Epithelial cell of esophagus (primary cell): ENCODE data around the gene DEPDC5.

Source experiments
- DNase-seq: peaks from one replicate; pipeline ENCODE4 v3.0.0; 2010; ENCODE audit warnings: low read depth
- H3K4me3 ChIP-seq: 2 replicates; pipeline ENCODE4 v1.5.1; 2011; ENCODE audit warnings: mild to moderate bottlenecking, low read length, control low read depth
- TF ChIP-seq, protein P1 (sequence below): IDR thresholded peaks from 2 replicates; pipeline ENCODE4 v1.5.1; 2011; ENCODE audit warnings: low read depth, mild to moderate bottlenecking, low read length, control low read depth, inconsistent platforms; ENCODE audit not compliant: insufficient read depth; ENCODE audit errors: missing control alignments

The DEPDC5 gene

DNA sequence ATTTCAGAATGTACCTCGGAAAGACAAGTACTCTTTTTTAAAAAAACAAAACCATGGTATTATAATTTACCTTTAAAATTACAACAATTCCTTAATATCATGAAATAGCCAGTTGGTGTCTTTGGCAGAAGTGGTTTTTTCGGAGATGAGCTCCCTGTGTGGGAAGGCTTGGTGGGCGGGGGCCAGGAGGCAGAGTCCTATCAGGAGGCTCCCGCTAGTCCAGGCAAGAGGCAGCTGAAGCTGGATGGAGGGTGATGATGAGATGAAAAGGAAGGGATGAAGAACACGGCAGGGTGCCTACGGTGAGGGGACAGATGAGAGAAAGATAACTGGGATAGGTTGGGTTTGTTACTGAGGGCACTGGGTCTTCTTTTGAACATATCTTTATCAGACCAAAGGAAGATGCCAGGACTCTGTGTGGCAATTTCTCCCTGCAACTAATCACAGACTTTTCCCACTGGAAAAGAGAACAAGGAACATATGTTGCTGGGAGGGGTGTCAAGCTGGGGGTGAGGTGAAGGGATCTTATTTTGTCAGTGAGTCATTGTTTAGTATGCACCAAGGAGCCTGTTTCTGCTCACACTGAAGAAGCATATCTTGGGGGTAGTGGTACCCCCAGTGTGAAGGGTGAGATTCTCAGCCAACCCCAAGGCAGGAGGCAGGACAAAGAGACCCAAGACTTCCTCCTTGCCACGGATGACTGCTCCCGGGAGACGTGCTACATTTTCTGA, 99.0 kb downstream of the DEPDC5 start:
- DNase-seq, result no peak
- TF ChIP-seq, protein P1, sequence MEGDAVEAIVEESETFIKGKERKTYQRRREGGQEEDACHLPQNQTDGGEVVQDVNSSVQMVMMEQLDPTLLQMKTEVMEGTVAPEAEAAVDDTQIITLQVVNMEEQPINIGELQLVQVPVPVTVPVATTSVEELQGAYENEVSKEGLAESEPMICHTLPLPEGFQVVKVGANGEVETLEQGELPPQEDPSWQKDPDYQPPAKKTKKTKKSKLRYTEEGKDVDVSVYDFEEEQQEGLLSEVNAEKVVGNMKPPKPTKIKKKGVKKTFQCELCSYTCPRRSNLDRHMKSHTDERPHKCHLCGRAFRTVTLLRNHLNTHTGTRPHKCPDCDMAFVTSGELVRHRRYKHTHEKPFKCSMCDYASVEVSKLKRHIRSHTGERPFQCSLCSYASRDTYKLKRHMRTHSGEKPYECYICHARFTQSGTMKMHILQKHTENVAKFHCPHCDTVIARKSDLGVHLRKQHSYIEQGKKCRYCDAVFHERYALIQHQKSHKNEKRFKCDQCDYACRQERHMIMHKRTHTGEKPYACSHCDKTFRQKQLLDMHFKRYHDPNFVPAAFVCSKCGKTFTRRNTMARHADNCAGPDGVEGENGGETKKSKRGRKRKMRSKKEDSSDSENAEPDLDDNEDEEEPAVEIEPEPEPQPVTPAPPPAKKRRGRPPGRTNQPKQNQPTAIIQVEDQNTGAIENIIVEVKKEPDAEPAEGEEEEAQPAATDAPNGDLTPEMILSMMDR, result no peak
- no peak overlapping the region for H3K4me3 ChIP-seq

DNA sequence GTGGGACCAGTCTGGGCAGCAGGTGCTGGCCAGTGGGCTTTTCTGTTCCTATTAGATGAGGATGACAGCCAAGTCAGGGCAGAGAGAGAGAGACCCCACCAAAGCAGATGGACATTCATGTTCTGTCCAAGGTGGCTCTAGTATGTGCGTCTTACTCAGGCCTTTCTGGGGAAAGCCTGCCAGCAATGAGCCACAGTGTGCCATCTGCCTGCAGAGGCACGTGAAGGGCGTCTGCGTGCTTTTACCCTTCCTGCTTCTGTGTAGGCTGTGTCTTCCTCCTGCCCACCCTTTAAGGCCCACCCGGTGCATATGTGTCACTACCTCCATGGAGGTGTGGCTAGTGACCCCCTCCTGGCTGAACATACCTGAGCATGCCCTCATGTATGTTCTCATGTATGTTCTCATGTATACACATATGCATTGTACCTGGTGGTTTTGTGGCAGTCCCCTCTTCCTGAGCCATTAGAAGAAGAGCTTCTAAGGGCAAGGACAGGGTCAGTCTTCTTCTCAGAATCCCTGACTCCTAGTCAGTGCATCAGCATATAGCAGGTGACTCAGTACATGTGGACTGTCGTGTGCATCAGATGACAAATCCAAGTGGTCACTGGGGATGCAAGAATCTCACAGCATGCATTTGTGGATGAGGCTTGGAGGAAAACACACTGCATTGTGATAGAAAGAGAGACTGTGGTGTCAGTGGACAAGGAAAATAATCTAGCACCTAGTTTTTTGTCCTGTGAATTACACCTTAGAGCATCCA, 100.1 kb downstream of the DEPDC5 start:
- TF ChIP-seq, protein P1, result no peak
- DNase-seq, result no peak
- no peak overlapping the region for H3K4me3 ChIP-seq

DNA sequence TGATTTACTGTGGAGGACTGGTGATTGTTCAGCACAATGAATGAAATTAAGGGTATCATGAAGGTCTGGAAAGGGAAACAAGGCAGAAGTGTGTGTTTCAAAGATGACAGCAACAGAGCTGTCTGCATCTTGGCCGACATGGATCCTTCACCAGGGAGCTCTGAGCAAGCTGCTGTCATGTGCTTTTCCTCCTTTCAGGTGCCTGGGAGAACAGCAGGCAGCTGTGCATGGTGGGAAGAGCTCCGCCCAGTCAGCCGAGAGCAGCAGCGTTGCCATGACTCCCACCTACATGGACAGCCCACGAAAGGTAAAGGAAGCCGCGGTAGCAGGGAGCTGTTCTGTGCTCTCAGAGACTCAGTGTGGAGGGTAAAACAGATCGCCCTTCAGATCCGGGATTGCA, 103.4 kb downstream of the DEPDC5 start:
- H3K4me3 ChIP-seq, result no peak overlapping the region
- TF ChIP-seq, protein P1, result no peak
- peak; percentile 70 for DNase-seq

DNA sequence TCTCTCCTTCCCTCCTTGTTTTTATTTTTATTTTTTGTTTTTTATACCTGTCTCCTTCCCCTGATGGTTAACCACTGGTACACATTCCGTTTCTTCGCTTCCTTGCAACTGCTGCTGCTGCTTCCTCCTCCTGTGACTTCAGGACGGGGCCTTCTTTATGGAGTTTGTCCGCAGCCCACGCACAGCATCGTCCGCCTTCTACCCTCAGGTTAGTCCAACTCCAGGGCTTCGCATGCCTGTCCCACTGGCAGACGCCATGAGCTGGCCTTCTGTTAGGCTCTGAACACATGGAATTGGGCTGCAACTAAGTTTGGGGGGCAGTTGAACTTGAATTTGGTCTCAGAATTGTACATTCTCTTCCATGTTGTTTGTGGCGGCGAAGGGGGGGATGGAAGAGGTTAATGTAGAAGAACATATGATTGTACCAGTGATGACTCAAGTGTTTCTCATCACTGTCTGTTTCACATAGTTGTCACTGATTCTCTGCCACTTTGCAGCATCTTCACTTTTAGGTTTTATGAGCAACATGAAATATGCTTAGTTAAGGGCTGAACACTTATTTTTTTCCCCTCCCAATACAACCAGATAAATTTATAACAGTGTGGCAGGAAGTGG, 107.5 kb downstream of the DEPDC5 start:
- TF ChIP-seq, protein P1, result no peak
- H3K4me3 ChIP-seq, result no peak overlapping the region
- peak; percentile 43 for DNase-seq

DNA sequence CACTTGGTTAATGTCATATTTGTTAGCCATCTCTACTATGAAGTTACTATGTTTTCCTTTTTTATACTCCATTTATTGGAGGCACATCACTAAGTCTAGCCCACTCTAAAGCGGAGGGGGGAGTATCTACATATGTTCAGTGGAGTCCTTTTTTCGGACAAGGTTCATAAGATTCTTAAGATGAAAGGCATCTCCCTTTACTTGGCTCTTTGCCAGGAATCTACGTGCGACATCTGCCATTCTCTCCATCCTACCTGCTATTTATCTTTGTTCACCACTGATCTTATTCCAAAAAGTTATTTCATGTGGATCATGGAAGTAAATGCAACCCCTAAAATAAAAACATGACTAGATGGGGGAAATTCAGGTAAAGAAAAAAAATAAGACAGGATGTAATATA, 113.1 kb downstream of the DEPDC5 start:
- DNase-seq, result no peak
- H3K4me3 ChIP-seq, result no peak overlapping the region
- TF ChIP-seq, protein P1, result no peak

DNA sequence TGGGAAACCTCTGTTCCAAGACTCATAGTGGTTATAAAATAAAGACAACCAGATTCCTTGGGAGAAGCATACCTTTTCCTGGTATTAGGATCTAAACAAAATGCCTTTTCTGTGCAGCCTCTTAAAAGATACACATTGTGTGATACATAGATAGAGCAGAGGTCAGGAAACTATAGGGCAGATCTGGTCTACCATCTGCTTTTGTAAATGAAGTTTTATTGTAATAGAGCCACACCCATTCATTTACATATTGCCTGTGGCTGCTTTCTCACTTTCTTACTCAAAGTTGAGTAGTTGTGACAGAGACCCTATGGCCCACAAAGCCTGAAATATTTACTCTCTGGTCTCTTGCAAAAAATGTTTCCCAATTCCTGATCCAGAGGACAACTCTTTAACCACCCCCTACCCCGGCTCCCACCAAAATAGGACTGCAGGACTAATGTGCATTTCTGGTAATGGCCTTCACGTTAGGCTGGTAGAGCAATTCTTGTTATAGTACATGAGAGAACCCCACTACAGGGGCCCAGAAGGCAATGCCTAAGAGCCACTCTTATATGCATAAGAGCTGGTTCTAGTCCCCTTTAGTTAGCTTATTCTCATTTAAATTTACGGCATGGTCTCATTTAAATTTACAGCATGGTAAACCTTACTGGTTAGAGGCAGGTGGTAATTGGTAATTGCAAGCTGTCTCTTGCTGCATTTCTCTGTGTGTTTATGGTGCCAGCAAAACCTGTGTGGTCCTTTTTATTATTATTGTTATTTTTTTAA, 113.8 kb downstream of the DEPDC5 start:
- peak; percentile 17 for DNase-seq
- TF ChIP-seq, protein P1, result no peak
- no peak overlapping the region for H3K4me3 ChIP-seq
